ENCODE measurements around the gene B4GALNT3. TPM values are rescaled to one million over a fixed set of nuclear protein-coding genes. Genes with fewer than 3 reads are reported as not detected.
A peak's percentile ranks its signal among the peaks of the same experiment; 100 is the strongest.

B4GALNT3 gene
- total RNA-seq, 2 donors from 2014 or later = 19.3 to 29.0 TPM

DNA sequence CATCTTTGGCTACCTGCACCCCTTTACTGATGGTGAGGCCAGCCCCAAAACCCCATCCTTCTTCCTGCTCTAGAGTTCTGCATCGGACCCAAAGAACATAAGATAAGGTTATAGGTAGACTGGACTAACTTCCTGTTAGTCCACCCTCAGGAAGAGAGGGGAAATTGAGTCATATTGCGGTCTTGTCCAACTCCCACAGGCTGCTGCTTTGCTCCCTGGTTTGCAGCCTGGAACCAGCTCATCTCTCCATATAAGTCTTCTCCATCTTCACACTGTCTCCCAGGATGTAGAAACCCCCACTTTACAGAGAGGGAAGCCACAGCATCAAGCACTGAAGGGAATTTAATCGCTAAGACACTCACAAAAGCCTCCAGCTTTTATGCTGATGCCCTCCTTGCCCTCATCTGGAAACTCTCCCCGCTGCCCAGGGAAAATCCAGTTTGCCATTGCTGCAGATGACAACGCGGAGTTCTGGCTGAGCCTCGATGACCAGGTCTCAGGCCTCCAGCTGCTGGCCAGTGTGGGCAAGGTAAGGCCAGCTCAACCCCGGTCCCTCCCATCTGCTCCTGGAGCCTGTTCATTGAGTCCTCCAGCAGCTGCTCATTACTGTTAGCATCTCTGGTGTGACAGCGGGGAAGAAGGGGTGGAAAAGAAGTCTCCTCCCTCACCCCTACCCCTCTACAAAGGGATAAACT is 85.3 kb downstream of the B4GALNT3 start:
- peaks cover 0 to 41% of the 10 kb centered on the region in 2 donors for H3K4me1 ChIP-seq
- H3K27me3 ChIP-seq = no peaks in the 10 kb centered on the region
- no peak overlapping the region for H3K27ac ChIP-seq
- peaks cover 4% of the 10 kb centered on the region for H3K36me3 ChIP-seq
- H3K4me3 ChIP-seq = no peak overlapping the region
- no peaks in the 10 kb centered on the region for H3K9me3 ChIP-seq
- no peak for TF ChIP-seq CTCF (IDR thresholded peaks at IDR 0.05)
- DNase-seq (ENCODE audit: low spot score) = no peak

GRCh38 chr12:545835-546234 is 86.1 kb downstream of the B4GALNT3 start:
- H3K27me3 ChIP-seq = no peaks in the 10 kb centered on the region
- no peak for TF ChIP-seq CTCF (IDR thresholded peaks at IDR 0.05)
- peaks cover 4% of the 10 kb centered on the region for H3K36me3 ChIP-seq
- no peaks in the 10 kb centered on the region for H3K9me3 ChIP-seq
- H3K27ac ChIP-seq = no peak overlapping the region
- no peak overlapping the region for H3K4me3 ChIP-seq
- DNase-seq (ENCODE audit: low spot score) = no peak
- H3K4me1 ChIP-seq = peaks cover 0 to 49% of the 10 kb centered on the region in 2 donors

DNA sequence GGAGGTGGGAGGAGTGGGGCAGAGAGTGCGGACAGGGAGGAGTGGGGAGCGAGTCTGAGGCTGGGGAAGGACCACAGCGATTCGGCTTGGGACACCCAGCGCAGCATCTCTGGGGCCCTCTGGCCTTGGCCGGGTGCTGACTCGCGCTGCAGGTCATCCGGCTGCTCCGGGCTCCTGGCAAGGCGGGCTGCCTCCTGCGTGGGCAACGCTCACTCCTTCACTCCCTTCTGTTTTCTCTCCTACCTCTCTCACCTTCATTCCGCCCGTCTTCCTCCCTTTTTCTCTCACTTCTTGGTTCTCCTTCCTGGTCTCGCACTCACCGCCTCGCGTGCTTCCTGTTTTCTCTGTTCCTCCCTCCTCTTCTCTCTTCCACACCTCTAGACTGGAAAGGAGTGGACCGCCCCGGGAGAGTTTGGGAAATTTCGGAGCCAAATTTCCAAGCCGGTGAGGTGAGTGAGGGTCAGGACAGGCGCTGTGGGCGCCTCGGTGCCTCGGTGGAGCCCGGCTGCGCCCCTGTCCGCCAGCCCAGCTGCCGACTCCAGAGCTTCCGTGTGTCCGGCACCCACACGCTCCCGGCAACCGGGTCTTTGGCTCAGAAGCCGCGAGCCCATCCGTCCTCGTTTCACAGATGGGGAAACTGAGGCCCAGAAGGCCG is 86.7 kb downstream of the B4GALNT3 start:
- H3K27me3 ChIP-seq = no peaks in the 10 kb centered on the region
- peak overlapping the region in 1 of 2 donors; percentile 16 for H3K27ac ChIP-seq
- TF ChIP-seq CTCF (IDR thresholded peaks at IDR 0.05) = no peak
- no peak for DNase-seq (ENCODE audit: low spot score)
- H3K36me3 ChIP-seq = peaks cover 4% of the 10 kb centered on the region
- no peak overlapping the region for H3K4me3 ChIP-seq
- peaks cover 0 to 49% of the 10 kb centered on the region in 2 donors for H3K4me1 ChIP-seq
- no peaks in the 10 kb centered on the region for H3K9me3 ChIP-seq

DNA sequence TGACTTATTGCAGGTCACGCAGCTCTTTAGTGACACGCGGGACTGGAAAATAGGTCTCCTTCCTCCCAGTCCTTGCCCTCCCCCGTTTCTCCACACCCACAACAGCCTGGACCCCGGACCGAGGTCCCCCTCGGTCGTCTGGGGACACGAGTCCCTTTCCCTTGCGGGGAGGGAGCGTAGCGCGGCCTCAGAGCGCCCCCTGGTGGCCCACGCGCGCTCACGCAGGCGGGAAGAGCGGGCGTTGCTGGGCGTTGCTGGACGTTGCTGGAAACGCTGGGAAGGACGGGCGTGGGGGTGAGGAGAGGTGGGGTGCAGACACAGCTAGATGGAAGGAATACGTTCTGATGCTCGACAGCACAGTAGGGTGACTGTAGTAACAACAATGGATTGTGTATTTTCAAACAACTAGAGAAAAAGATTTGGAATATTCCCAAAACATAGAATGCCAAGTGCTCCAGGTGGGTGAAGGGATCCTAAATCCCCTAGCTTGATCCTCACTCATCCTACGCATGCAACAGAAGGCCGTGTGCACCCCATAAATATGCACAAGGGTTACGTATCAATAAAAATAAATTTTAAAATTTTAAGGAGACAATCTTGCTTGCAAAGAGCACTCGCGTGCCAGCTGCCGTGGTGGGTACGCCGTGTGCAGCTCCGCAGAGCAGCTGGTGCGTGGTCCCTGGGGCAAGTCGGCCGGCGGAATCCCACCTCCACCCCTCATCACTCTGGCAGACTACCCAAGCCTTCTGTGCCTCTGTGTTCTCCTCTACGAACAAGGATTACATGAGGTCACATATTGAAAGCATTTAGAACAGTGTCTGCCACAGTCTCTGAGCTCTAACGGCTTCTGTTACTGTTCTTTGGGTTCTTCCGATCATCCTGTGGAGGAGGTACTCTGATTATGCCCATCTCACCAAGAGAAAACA is 87.4 kb downstream of the B4GALNT3 start:
- TF ChIP-seq CTCF (IDR thresholded peaks at IDR 0.05) = peak; percentile 98 to 99
- Histone ChIP-seq H3K4me1 (peaks cover 0 to 49% of the 10 kb centered on the region in 2 donors), H3K9me3 (no peaks in the 10 kb centered on the region), H3K4me3 (no peak overlapping the region), H3K27me3 (no peaks in the 10 kb centered on the region), H3K27ac (peak overlapping the region; percentile 80 to 86), H3K36me3 (peaks cover 4% of the 10 kb centered on the region)
- DNase-seq (ENCODE audit: low spot score) = no peak

DNA sequence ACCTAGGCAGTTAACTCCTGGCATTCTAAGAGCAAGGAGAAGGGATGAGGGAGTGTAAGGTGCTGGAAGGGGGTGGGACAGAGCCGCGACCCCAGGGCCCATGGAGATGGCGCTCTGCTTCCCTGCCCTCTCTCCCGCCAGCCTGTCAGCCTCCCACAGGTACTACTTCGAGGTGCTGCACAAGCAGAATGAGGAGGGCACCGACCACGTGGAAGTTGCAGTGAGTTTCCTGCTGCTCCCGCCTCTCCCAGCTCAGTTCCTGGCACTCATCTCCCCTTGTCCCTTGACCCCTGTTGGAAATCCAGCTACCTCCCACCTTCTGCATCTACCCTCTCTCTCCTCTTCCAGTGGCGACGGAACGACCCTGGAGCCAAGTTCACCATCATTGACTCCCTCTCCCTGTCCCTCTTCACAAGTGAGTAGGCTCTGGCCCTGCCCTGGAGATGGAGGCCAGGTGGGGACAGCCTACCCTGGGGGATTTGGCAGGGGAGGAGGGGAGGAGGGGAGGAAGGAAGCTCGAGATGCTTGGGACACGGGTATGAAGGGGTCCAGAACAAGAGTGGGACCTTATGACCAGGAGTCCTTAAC is 88.2 kb downstream of the B4GALNT3 start:
- H3K27ac ChIP-seq = peak overlapping the region; percentile 80 to 86
- DNase-seq (ENCODE audit: low spot score) = no peak
- no peaks in the 10 kb centered on the region for H3K27me3 ChIP-seq

More for the DNA sequence above, 88.2 kb downstream of the B4GALNT3 start:
- Histone ChIP-seq H3K9me3 (no peaks in the 10 kb centered on the region), H3K4me3 (no peak overlapping the region), H3K4me1 (peaks cover 0 to 49% of the 10 kb centered on the region in 2 donors), H3K36me3 (peaks cover 4% of the 10 kb centered on the region)
- no peak for TF ChIP-seq CTCF (IDR thresholded peaks at IDR 0.05)

Measured in right atrium auricular region (tissue), 2 donors.